GM23338 (cell line): ENCODE measurements around the gene SIGMAR1. TPM values are rescaled to one million over a fixed set of nuclear protein-coding genes. Genes with fewer than 3 reads are reported as not detected.

Experiments
- ATAC-seq: fragments of 200-7000 bp; cut with Tn5 transposase; 3 replicates; pipeline ENCODE4 v1.9.1; 2020
- DNase-seq: peaks from one replicate; pipeline ENCODE4 v3.0.0-alpha.2; 2015; ENCODE audit warnings: low spot score
- H2AFZ ChIP-seq: fragments of 200-600 bp; sonication (generic); 2 replicates; pipeline ENCODE4 v1.8.0; 2016; ENCODE audit warnings: antibody characterized with exemption, mild to moderate bottlenecking, moderate library complexity
- H3F3A ChIP-seq: fragments of 200-600 bp; sonication (generic); replicated peaks from 2 replicates; pipeline ENCODE4 v1.8.0; 2017; ENCODE audit warnings: antibody characterized with exemption, mixed run types, low read depth
- H3K27ac ChIP-seq: fragments of 200-600 bp; sonication (generic); 2 replicates; pipeline ENCODE4 v1.6.1; 2016; ENCODE audit warnings: low read depth
- H3K27me3 ChIP-seq: fragments of 200-600 bp; sonication (generic); 2 replicates; pipeline ENCODE4 v1.8.0; 2016; ENCODE audit warnings: mild to moderate bottlenecking, mixed run types, moderate library complexity; ENCODE audit not compliant: insufficient read depth
- H3K36me3 ChIP-seq: fragments of 200-600 bp; sonication (generic); 2 replicates; pipeline ENCODE4 v1.8.0; 2016; ENCODE audit warnings: mild to moderate bottlenecking; ENCODE audit not compliant: insufficient read depth
- H3K4me1 ChIP-seq: fragments of 200-600 bp; sonication (generic); 2 replicates; pipeline ENCODE4 v1.8.0; 2016; ENCODE audit warnings: mild to moderate bottlenecking, moderate library complexity; ENCODE audit not compliant: insufficient read depth
- H3K4me2 ChIP-seq: fragments of 200-600 bp; sonication (generic); 2 replicates; pipeline ENCODE4 v1.7.1; 2017; ENCODE audit warnings: mixed run types
- H3K4me3 ChIP-seq: fragments of 200-600 bp; sonication (generic); 2 replicates; pipeline ENCODE4 v1.6.1; 2016; ENCODE audit warnings: mixed run types
- H3K79me2 ChIP-seq: fragments of 200-600 bp; sonication (generic); replicated peaks from 2 replicates; pipeline ENCODE4 v1.8.0; 2017; ENCODE audit warnings: mild to moderate bottlenecking; ENCODE audit not compliant: insufficient read depth
- H3K9me2 ChIP-seq: fragments of 200-600 bp; sonication (generic); 2 replicates; pipeline ENCODE4 v1.8.0; 2017; ENCODE audit not compliant: insufficient read depth
- H4K20me1 ChIP-seq: fragments of 200-600 bp; sonication (generic); replicated peaks from 2 replicates; pipeline ENCODE4 v1.8.0; 2017; ENCODE audit warnings: mild to moderate bottlenecking; ENCODE audit not compliant: insufficient read depth
- H3K27ac Mint-ChIP-seq: 2 replicates; pipeline ENCODE4 v1.8.0; 2020; ENCODE audit warnings: inconsistent platforms, mild to moderate bottlenecking, moderate library complexity, mixed read lengths
- H3K27me3 Mint-ChIP-seq: 3 replicates; pipeline ENCODE4 v1.8.0; 2022; ENCODE audit warnings: low read depth, mild to moderate bottlenecking, moderate library complexity, mixed read lengths, inconsistent platforms; ENCODE audit not compliant: insufficient read depth, poor library complexity
- H3K36me3 Mint-ChIP-seq: 3 replicates; pipeline ENCODE4 v1.8.0; 2021; ENCODE audit warnings: low read depth, mild to moderate bottlenecking, inconsistent platforms, moderate library complexity, mixed read lengths
- H3K4me1 Mint-ChIP-seq: 3 replicates; pipeline ENCODE4 v1.8.0; 2020; ENCODE audit warnings: mild to moderate bottlenecking, inconsistent platforms, mixed read lengths
- H3K4me3 Mint-ChIP-seq: 3 replicates; pipeline ENCODE4 v1.8.0; 2021; ENCODE audit warnings: moderate library complexity, mild to moderate bottlenecking, inconsistent platforms, mixed read lengths
- H3K9me3 Mint-ChIP-seq: 3 replicates; pipeline ENCODE4 v1.8.0; 2020; ENCODE audit warnings: moderate library complexity, mild to moderate bottlenecking, inconsistent platforms, mixed read lengths
- CREB1 ChIP-seq: fragments of 250-450 bp; sonication (Bioruptor Pico); IDR thresholded peaks from 2 replicates; pipeline ENCODE4 v1.5.0; 2020; ENCODE audit warnings: low read depth, mild to moderate bottlenecking, moderate library complexity
- JUNB ChIP-seq: IDR thresholded peaks from one replicate; pipeline ENCODE4 v1.6.1; 2016; ENCODE audit warnings: antibody characterized with exemption; ENCODE audit not compliant: unreplicated experiment
- POLR2AphosphoS5 ChIP-seq: IDR thresholded peaks from 2 replicates; pipeline ENCODE4 v1.6.1; 2016; ENCODE audit warnings: antibody characterized with exemption, low read depth
- REST ChIP-seq: IDR thresholded peaks from one replicate; pipeline ENCODE4 v1.6.1; 2018; ENCODE audit warnings: antibody characterized with exemption; ENCODE audit not compliant: unreplicated experiment
- STAT1 ChIP-seq: IDR thresholded peaks from one replicate; pipeline ENCODE4 v1.6.1; 2016; ENCODE audit warnings: antibody characterized with exemption; ENCODE audit not compliant: unreplicated experiment
- ZNF114 ChIP-seq: fragments of 250-450 bp; sonication (Bioruptor Pico); IDR thresholded peaks from 2 replicates; pipeline ENCODE4 v1.5.0; 2020; ENCODE audit warnings: mild to moderate bottlenecking, moderate library complexity
- ZNF331 ChIP-seq: fragments of 250-450 bp; sonication (Bioruptor Pico); IDR thresholded peaks from 2 replicates; pipeline ENCODE4 v1.5.0; 2020; ENCODE audit warnings: low read depth, mild to moderate bottlenecking, moderate library complexity
- polyA plus RNA-seq: library from polyadenylated mRNA; unstranded; fragments of >200 nt; fragmentation: Nextera tagmentation; extraction: Ambion mirVana; gene quantifications from 2 replicates; pipeline ENCODE4 v1.2.1, GENCODE V29; 2016
- total RNA-seq: library from RNA; depleted of rRNA; stranded (reverse); fragments of >200 nt; shearing (Covaris generic); gene quantifications from 2 replicates; pipeline ENCODE4 v1.2.3, GENCODE V29; 2014
- TF ChIP-seq, protein P1 (sequence below): fragments of 250-450 bp; sonication (Bioruptor Pico); IDR thresholded peaks from 2 replicates; pipeline ENCODE4 v1.5.0; 2020; ENCODE audit warnings: mild to moderate bottlenecking, moderate library complexity

Gene SIGMAR1
- total and polyA plus RNA-seq, 2 experiments from 2014 or later = 82.3 to 167 TPM

DNA sequence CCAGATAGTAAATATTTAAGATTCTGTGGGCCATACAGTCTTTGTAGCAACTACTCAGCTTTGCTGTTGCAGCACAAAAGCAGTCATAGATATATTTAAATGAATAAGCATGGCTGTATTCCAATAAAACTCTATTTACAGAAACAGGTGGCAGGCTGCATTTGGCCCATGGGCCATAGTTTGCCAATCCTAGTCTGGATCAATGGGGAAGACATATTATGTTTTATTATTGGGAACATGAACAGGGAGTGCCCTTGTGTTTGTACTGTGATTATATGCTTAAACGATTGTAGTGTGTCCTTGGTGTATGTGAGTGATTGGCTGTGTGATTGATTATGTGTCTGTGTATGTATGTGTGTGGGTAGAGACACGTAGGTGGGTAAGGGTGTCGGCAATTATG is 36.9 kb upstream of the SIGMAR1 start:
- DNase-seq = no peak
- Histone ChIP-seq H3K4me1 (no peaks in the 10 kb centered on the region), H3K4me3 (no peak overlapping the region), H2AFZ (no peak overlapping the region), H3K36me3 (no peaks in the 10 kb centered on the region), H3K27me3 (no peaks in the 10 kb centered on the region), H3K9me2 (no peaks in the 10 kb centered on the region), H3F3A (no peaks in the 10 kb centered on the region), H3K4me2 (no peak overlapping the region), H3K27ac (no peak overlapping the region), H3K79me2 (no peaks in the 10 kb centered on the region), H4K20me1 (no peaks in the 10 kb centered on the region; the same call in 1 of the 2 replicates)
- no peak for ATAC-seq
- Mint-ChIP-seq H3K4me3 (no peak overlapping the region), H3K4me1 (peaks cover 3% of the 10 kb centered on the region; the same call in 2 of the 3 replicates), H3K27me3 (peaks cover 15% of the 10 kb centered on the region), H3K27ac (no peak overlapping the region), H3K36me3 (peaks cover 10% of the 10 kb centered on the region), H3K9me3 (peaks cover 9% of the 10 kb centered on the region)
- TF ChIP-seq STAT1 (no peak), CREB1 (CRISPR knock-in tag) (no peak), ZNF114 (CRISPR knock-in tag) (no peak), POLR2AphosphoS5 (no peak), ZNF331 (CRISPR knock-in tag) (no peak), JUNB (no peak), REST (no peak)
- TF ChIP-seq, protein P1, sequence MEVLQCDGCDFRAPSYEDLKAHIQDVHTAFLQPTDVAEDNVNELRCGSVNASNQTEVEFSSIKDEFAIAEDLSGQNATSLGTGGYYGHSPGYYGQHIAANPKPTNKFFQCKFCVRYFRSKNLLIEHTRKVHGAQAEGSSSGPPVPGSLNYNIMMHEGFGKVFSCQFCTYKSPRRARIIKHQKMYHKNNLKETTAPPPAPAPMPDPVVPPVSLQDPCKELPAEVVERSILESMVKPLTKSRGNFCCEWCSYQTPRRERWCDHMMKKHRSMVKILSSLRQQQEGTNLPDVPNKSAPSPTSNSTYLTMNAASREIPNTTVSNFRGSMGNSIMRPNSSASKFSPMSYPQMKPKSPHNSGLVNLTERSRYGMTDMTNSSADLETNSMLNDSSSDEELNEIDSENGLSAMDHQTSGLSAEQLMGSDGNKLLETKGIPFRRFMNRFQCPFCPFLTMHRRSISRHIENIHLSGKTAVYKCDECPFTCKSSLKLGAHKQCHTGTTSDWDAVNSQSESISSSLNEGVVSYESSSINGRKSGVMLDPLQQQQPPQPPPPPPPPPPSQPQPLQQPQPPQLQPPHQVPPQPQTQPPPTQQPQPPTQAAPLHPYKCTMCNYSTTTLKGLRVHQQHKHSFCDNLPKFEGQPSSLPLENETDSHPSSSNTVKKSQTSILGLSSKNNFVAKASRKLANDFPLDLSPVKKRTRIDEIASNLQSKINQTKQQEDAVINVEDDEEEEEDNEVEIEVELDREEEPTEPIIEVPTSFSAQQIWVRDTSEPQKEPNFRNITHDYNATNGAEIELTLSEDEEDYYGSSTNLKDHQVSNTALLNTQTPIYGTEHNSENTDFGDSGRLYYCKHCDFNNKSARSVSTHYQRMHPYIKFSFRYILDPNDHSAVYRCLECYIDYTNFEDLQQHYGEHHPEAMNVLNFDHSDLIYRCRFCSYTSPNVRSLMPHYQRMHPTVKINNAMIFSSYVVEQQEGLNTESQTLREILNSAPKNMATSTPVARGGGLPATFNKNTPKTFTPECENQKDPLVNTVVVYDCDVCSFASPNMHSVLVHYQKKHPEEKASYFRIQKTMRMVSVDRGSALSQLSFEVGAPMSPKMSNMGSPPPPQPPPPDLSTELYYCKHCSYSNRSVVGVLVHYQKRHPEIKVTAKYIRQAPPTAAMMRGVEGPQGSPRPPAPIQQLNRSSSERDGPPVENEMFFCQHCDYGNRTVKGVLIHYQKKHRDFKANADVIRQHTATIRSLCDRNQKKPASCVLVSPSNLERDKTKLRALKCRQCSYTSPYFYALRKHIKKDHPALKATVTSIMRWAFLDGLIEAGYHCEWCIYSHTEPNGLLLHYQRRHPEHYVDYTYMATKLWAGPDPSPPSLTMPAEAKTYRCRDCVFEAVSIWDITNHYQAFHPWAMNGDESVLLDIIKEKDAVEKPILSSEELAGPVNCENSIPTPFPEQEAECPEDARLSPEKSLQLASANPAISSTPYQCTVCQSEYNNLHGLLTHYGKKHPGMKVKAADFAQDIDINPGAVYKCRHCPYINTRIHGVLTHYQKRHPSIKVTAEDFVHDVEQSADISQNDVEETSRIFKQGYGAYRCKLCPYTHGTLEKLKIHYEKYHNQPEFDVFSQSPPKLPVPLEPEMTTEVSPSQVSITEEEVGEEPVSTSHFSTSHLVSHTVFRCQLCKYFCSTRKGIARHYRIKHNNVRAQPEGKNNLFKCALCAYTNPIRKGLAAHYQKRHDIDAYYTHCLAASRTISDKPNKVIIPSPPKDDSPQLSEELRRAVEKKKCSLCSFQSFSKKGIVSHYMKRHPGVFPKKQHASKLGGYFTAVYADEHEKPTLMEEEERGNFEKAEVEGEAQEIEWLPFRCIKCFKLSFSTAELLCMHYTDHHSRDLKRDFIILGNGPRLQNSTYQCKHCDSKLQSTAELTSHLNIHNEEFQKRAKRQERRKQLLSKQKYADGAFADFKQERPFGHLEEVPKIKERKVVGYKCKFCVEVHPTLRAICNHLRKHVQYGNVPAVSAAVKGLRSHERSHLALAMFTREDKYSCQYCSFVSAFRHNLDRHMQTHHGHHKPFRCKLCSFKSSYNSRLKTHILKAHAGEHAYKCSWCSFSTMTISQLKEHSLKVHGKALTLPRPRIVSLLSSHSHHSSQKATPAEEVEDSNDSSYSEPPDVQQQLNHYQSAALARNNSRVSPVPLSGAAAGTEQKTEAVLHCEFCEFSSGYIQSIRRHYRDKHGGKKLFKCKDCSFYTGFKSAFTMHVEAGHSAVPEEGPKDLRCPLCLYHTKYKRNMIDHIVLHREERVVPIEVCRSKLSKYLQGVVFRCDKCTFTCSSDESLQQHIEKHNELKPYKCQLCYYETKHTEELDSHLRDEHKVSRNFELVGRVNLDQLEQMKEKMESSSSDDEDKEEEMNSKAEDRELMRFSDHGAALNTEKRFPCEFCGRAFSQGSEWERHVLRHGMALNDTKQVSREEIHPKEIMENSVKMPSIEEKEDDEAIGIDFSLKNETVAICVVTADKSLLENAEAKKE (CRISPR knock-in tag) = no peak
